OCI-LY1 (cell line): ENCODE results near the gene PHKA2.

Source experiments
- EZH2 ChIP-seq: fragments of 200-600 bp; sonication (generic), shearing (Covaris generic); IDR thresholded peaks from 2 replicates; pipeline ENCODE4 v1.8.0; 2017; ENCODE audit warnings: borderline replicate concordance, mixed run types, mild to moderate bottlenecking, antibody characterized with exemption, low read length, moderate library complexity, mixed read lengths
- TF ChIP-seq, protein P1 (sequence below): fragments of 200-600 bp; sonication (generic), shearing (Covaris generic); IDR thresholded peaks from 2 replicates; pipeline ENCODE4 v1.5.1; 2017; ENCODE audit warnings: mild to moderate bottlenecking, antibody characterized with exemption, low read length, moderate library complexity, mixed read lengths

DNA sequence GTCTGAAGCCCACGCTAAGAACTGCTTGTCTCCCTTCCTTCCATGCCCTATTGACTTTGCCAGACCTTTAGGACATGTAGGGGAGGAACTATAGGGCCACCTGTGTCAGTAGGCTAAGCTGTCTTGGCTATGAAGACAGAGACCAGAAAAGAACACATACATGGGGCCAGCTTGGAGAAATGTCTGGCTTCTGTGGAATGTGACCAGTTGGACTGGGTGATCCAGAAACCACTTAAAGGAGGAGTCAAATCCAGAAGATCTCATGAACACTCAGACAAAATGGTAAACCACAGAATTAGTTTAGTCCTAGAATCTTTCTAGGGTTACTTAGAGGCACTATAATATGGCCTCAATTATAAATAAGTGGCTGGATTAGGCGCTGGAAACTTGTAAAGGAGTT is 42.0 kb downstream of the PHKA2 start:
- no peak for TF ChIP-seq EZH2
- TF ChIP-seq, protein P1, sequence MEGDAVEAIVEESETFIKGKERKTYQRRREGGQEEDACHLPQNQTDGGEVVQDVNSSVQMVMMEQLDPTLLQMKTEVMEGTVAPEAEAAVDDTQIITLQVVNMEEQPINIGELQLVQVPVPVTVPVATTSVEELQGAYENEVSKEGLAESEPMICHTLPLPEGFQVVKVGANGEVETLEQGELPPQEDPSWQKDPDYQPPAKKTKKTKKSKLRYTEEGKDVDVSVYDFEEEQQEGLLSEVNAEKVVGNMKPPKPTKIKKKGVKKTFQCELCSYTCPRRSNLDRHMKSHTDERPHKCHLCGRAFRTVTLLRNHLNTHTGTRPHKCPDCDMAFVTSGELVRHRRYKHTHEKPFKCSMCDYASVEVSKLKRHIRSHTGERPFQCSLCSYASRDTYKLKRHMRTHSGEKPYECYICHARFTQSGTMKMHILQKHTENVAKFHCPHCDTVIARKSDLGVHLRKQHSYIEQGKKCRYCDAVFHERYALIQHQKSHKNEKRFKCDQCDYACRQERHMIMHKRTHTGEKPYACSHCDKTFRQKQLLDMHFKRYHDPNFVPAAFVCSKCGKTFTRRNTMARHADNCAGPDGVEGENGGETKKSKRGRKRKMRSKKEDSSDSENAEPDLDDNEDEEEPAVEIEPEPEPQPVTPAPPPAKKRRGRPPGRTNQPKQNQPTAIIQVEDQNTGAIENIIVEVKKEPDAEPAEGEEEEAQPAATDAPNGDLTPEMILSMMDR, result no peak
